Uterus (tissue), 4 donors: ENCODE measurements around the gene GSE1. TPM values are rescaled to one million over a fixed set of nuclear protein-coding genes. Genes with fewer than 3 reads are reported as not detected.

Experiments
- DNase-seq, 2 donors: peaks; one replicate each; pipeline ENCODE4 v3.0.0-alpha.2; 2019 to 2020
- H3K27ac ChIP-seq, 2 donors: fragments of 200-600 bp; sonication (generic); 1 replicate in 1 of 2; 2 replicates in 1 of 2; pipeline ENCODE4 v1.5.1; 2016 to 2018
- H3K27me3 ChIP-seq, 2 donors: fragments of 200-600 bp; sonication (generic); one replicate each; pipeline ENCODE4 v1.5.1; 2018 to 2019; ENCODE audit warnings: control low read depth in 1 of 2
- H3K36me3 ChIP-seq, 2 donors: fragments of 200-600 bp; sonication (generic); one replicate each; pipeline ENCODE4 v1.5.1; 2019; ENCODE audit warnings: control low read depth in 1 of 2
- H3K4me1 ChIP-seq, 2 donors: fragments of 200-600 bp; sonication (generic); one replicate each; pipeline ENCODE4 v1.5.1; 2018 to 2019; ENCODE audit warnings: control low read depth in 1 of 2
- H3K4me3 ChIP-seq, 2 donors: fragments of 200-600 bp; sonication (generic); 1 replicate in 1 of 2; 2 replicates in 1 of 2; pipeline ENCODE4 v1.5.1; 2018 to 2019; ENCODE audit warnings: mild to moderate bottlenecking in 1 of 2
- H3K9me3 ChIP-seq, 2 donors: fragments of 200-600 bp; sonication (generic); one replicate each; pipeline ENCODE4 v1.5.1; 2019; ENCODE audit warnings: control low read depth in 1 of 2
- POLR2A ChIP-seq, 2 donors: fragments of 450-650 bp; IDR thresholded peaks; one replicate each; pipeline ENCODE4 v1.6.1; 2016; ENCODE audit warnings: antibody characterized with exemption in 2 of 2, mild to moderate bottlenecking in 1 of 2, moderate library complexity in 1 of 2
- intact Hi-C: fragments of 100-400 bp; cut with DNase I; formaldehyde crosslinking; loops from one replicate; pipeline ENCODE4 v1.15.1; 2023; ENCODE audit warnings: low total_unique reads
- total RNA-seq, 4 donors: library from RNA; depleted of rRNA in 3 of 4; stranded (reverse); fragments of >200 nt in 3 of 4; gene quantifications; one replicate each; pipeline versions ENCODE4 v1.1.0 to v1.2.4, GENCODE V29; 2014 to 2023
- TF ChIP-seq, protein P1 (sequence below), 4 experiments: fragments of 200-600 bp in 2 of 4; fragments of 450-650 bp in 2 of 4; sonication (generic) in 2 of 4; IDR thresholded peaks; one replicate each; pipeline ENCODE4 v1.5.1; 2016 to 2019; ENCODE audit warnings: antibody characterized with exemption in 4 of 4, mild to moderate bottlenecking in 2 of 4, moderate library complexity in 1 of 4
- donor health status: DM: yes; HTN: yes; CAD: no.

GSE1 gene
- total RNA-seq, 4 donors from 2014 or later: 32.6 to 128 (median 73.9) TPM

- Histone ChIP-seq H3K27me3 (no peaks in the 10 kb centered on the region), H3K4me3 (no peak overlapping the region), H3K27ac (no peak overlapping the region), H3K36me3 (no peaks in the 10 kb centered on the region), H3K9me3 (no peaks in the 10 kb centered on the region), H3K4me1 (no peaks in the 10 kb centered on the region)
- intact Hi-C loops: no loop called here
- no peak for DNase-seq
- TF ChIP-seq, protein P1, sequence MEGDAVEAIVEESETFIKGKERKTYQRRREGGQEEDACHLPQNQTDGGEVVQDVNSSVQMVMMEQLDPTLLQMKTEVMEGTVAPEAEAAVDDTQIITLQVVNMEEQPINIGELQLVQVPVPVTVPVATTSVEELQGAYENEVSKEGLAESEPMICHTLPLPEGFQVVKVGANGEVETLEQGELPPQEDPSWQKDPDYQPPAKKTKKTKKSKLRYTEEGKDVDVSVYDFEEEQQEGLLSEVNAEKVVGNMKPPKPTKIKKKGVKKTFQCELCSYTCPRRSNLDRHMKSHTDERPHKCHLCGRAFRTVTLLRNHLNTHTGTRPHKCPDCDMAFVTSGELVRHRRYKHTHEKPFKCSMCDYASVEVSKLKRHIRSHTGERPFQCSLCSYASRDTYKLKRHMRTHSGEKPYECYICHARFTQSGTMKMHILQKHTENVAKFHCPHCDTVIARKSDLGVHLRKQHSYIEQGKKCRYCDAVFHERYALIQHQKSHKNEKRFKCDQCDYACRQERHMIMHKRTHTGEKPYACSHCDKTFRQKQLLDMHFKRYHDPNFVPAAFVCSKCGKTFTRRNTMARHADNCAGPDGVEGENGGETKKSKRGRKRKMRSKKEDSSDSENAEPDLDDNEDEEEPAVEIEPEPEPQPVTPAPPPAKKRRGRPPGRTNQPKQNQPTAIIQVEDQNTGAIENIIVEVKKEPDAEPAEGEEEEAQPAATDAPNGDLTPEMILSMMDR (IDR thresholded peaks at IDR 0.05): no peak
- TF ChIP-seq POLR2A (IDR thresholded peaks at IDR 0.05): no peak
These were observed 54.1 kb downstream of the GSE1 start for GRCh38 chr16:85667261-85667660.

DNA sequence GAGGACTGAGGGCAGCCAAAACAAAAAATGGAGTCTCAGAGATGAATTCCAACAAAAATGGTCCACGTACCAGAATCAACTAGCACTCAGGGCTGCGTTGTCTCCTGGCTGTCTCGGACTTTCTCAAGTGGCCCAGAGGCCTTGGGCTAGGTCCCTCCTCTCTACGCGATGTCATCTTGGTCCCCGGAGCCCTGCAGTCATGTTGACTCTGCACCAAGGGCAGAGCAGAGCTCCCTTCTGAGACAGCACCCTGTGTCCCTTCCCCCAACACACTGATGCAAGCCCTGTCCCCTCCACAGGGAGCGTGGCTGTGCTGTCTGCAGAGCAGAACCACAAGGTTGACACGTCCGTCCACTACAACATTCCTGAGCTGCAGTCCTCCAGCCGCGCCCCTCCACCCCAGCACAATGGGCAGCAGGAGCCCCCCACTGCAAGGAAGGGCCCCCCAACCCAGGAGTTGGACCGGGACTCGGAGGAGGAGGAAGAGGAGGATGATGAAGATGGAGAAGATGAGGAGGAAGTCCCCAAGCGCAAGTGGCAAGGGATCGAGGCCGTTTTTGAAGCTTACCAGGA lies 54.8 kb downstream of the GSE1 start:
- intact Hi-C loops: no loop called here
- H3K27me3 ChIP-seq: no peaks in the 10 kb centered on the region
- no peak overlapping the region for H3K4me3 ChIP-seq
- H3K36me3 ChIP-seq: no peaks in the 10 kb centered on the region
- no peaks in the 10 kb centered on the region for H3K4me1 ChIP-seq
- H3K27ac ChIP-seq: no peak overlapping the region
- no peak for TF ChIP-seq POLR2A (IDR thresholded peaks at IDR 0.05)
- TF ChIP-seq, protein P1 (IDR thresholded peaks at IDR 0.05): no peak
- no peaks in the 10 kb centered on the region for H3K9me3 ChIP-seq
- no peak for DNase-seq

GRCh38 chr16:85668676-85669424 lies 55.7 kb downstream of the GSE1 start:
- no peak for TF ChIP-seq POLR2A (IDR thresholded peaks at IDR 0.05)
- TF ChIP-seq, protein P1 (IDR thresholded peaks at IDR 0.05): no peak
- Histone ChIP-seq H3K9me3 (no peaks in the 10 kb centered on the region), H3K4me3 (no peak overlapping the region), H3K27ac (no peak overlapping the region), H3K27me3 (no peaks in the 10 kb centered on the region), H3K36me3 (no peaks in the 10 kb centered on the region), H3K4me1 (no peaks in the 10 kb centered on the region)
- intact Hi-C loops: no loop called here
- no peak for DNase-seq

GRCh38 chr16:85670840-85671239 lies 57.7 kb downstream of the GSE1 start:
- intact Hi-C loops: no loop called here
- Histone ChIP-seq H3K36me3 (no peaks in the 10 kb centered on the region), H3K27me3 (no peaks in the 10 kb centered on the region), H3K4me3 (no peak overlapping the region), H3K4me1 (no peaks in the 10 kb centered on the region), H3K27ac (no peak overlapping the region), H3K9me3 (no peaks in the 10 kb centered on the region)
- no peak for TF ChIP-seq POLR2A (IDR thresholded peaks at IDR 0.05)
- TF ChIP-seq, protein P1 (IDR thresholded peaks at IDR 0.05): no peak
- no peak for DNase-seq
